ENCODE results near the gene TFR2. TPM values are rescaled to one million over a fixed set of nuclear protein-coding genes. Genes with fewer than 3 reads are reported as not detected.

TFR2 gene
- 0.65 TPM in 2 replicates for total RNA-seq

DNA sequence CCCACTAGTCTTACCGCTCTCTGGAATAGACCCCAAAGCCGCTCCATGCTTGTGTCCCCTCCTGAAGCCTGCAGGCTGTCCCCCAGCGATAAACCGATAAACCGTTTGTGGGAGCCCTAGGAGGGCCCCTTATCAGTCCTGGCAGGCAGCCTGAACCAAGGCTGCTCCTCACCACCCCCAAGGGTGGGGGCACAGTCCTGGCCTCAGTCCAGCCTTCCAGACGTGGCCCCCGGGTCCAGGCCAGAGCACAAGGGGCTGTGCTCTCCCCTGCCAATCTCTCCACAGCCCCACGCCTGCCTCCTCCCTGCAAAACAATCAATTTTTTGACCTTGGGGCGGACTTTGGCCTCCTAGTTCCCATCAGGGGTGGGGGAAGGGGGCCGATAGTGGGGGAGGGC is at the start of gene TFR2:
TFR2 (minus strand) TSS at position 90 of the 397 bp plus-strand sequence; CDS start at position 47, 43 bp downstream.

DNA sequence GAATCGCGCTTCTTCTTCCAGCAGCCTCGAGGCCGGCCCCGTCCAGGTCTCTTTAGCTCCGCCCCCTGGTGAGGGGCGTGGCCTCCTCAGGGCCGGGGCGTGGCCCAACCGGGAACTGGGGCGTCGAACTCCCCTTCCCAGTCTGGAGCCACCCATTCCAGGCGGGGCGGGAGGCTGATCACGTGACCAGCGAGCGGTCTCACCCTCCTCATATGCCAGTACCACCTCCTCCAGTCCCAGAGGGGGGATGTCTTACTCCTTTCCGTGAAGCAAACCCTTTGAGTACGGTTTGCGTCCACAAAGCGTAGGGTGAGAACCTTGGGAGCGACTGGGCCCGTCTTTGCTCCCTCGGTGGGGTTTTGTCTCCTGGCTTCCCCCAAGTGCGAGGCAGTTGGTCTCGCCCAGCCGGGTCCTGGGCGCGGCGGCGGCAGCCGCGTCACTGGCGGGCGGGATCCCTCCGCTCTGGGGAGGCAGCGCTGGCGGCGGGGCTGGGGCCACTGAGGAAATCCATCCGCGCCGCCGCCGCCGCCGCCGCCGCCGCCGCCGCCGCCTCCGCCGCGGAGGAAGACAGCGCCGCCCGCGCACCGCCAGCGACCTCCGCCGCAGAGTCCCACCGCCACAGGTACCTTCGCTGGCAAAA is 32.1 kb upstream of the TFR2 start, which contains the start of gene GNB2:
GNB2 (plus strand) TSS at position 439 of the 640 bp plus-strand sequence. CDS start 2,526 bp downstream, outside the sequence.

DNA sequence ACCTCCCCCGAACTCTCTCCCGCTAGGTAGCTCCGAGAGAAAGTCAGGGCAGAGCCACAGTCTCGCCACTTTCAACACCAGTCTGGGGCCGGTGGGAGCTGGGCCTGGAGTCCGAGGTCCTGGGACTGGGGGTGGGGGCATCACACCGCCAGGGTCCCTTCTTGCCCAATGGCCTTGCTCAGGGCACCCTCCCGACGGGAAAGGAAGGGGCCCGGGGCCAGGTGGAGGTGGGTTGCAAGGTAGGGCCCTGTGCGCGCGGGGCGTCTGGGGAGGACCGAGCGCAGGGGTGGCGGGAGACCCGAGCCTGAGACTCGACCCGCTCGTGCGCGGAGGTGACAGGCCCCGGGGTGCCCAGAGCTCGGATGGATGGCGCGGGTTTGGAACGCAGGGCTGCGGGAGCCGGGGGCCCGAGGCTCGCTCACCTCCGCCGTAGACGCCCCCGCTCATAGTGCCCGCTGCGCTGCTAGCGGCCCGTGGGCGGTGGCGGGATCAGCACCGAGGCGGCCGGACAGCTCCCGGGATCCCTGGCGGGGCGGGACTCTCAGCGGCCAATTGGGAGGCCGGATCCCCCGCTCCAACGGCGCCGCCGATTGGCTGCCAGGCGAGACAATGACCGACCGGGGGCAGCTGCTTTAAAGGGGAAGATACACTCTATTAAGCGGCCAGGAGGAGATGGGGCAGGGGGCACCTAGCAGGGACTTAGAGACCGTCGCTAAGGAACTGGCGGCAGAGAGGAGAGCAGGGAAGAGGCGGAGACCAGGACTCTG is 14.7 kb upstream of the TFR2 start, which contains the start of gene ACTL6B:
ACTL6B (minus strand) TSS at position 541 of the 767 bp plus-strand sequence; CDS start at position 447, 94 bp downstream.

DNA sequence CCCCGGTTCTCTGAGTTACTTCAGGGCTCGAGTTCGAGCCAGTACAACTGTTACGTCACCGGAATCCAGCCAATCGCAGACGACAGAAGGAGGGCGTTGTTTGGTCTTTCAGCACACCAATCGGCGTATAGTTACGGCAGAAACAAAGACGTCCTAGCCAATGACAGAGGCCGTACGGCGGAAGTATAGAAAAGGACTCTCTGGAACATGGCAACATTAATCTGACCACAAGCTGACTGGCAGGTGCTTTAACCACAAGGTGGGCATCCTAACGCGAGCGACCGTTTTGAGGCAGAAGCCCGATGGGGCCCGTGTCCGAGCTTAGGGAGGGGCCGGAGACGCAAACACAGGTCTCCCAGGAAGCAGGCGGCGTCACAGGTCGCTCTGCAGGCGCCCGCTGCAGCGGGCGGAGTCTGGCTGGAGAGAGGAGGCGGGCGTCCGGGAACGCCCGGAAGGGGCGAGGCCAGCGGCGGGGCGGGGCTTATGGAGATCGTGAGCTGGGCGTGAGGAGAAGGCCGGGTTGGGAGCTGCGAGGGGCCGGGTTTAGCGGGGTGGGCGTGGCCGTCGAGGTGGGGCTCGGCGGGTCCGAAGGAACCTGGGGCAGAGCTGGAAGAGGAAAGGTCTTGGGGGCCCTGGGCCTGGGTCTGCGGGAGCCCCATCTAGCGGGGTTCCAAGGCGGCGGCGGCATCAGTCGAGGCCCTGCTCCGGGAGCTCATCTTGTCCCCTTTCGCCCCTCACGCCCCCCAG is 29.2 kb downstream of the TFR2 start, which contains the start of gene MOSPD3:
MOSPD3 (plus strand) TSS at position 558 of the 747 bp plus-strand sequence. CDS start 252 bp downstream, outside the sequence.

DNA sequence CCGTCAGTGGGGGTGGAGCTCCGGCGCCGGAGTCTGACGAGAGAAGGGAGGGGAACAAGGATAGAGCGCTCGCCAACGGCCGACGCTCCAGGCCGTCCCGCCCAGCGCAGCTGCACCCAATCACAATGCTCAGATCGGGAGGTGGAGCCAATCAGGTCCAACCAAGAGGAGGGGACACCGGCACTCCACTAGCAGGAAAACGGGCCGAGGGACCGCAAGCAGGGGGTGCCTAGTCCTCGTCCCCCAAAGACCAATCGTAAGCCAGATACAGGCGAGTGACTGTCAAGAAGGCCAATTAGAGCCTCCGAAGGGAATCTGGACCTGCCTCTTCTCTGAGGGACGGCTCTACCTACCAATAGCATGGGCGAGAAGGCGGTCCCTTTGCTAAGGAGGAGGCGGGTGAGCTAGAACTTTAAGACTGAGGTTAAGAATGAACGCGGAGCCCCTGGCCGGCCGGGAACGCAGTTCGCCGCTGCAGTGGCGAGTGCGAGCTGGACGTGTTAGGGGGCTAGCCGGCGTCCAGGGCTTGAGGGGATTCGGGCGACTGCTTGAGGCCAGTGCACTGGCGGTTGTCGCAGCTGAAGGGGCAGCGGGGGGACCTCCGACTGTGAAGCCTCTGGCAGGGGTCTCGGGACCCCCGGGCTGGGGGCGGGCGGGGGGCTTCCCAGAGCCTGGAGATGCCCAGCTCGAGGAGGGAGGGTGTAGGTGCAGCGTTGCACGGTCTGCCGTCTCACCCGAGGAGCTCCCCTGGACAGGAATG is 54.9 kb downstream of the TFR2 start, which contains the start of gene FBXO24:
FBXO24 (plus strand) TSS at position 63 of the 760 bp plus-strand sequence; CDS start at position 361, 298 bp downstream.

DNA sequence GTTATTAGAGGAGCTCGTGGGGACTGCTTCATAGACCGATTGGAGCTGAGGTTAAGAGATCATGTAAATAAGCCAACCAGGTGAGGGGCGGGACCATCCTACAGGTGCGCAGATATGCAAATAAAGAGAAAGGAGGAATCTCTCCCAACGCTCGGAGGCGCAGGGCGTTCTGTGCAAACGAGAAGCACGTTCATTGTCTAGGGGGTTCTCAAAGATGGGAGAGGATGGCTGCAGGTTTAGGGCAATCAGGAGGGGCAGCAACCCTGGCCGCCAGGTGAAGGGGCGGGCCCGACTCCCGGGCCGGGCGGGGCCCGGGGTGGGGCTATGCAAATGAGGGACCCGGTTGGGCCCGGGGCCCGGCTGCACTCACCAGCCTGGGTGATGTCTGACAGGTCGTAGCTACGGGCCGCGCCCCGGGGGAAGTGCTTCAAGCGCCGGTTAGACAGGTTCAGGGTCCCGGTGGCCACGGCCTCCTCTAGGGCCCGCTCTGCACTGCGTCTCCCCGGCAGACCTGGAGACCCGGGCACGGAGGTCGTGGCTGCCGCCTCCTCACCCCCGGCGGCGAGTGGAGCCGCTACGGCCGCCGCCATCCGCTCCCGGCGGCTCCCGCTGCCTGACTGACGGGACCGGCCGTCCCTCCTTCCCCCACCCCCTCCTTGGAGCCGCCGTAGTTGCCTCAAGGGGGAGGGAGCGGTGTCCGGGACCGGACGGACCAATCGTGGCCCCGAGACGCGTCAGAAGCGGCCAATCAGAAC is 55.7 kb downstream of the TFR2 start, which contains the start of gene LRCH4:
LRCH4 (minus strand) TSS at position 619 of the 755 bp plus-strand sequence; CDS start at position 590, 29 bp downstream.

DNA sequence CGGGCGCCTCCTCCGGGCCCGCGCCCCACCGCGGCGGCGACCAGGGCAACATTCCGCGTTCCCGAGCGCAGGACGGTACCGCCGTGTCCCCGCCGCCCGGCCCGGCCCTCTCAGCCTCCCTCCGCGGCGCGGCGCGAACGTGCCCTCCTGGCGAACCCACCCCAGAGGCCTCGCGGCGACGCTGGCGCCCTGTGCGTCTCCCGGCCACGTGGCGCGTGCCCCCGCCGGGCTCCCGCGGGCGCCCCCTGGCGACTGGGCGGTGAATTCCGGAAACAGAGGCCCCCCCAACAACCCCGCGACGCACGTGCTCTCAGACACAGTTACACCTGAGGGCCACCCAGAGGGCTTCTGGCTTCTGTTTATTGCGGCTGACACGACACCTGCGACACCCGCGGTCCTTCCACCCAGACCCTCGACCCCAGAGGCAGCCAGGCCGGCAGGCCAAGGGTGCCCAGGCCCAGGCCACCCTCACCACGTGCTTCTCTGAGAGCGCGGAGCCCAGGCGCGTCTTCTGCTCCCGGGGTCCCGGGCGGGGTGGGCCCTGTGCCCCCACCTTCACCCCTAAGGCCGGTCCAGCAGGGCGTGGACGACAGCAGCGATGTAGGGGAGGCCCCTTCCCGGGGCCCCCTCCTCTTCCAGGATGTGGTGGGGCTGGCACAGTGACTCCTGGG is 67.5 kb downstream of the TFR2 start, which contains the start of gene SAP25:
SAP25 (minus strand) TSS at position 210 of the 671 bp plus-strand sequence; CDS start at position 52, 158 bp downstream.

Small RNAs within 50 kb of the gene (small RNA-seq; reads per million reads assigned to genes)
- not detected for gene SAP25

Other genes with a start within 250 kb of the TFR2 start
- gene ZCWPW1, start 212.8 kb downstream of the TFR2 start, total RNA-seq = 2.4 and 3.5 TPM in 2 replicates
- gene MEPCE, start 211.7 kb downstream of the TFR2 start, total RNA-seq = 33.4 and 35.0 TPM in 2 replicates
- 6.4 and 8.0 TPM in 2 replicates for gene PPP1R35, start 205.1 kb downstream of the TFR2 start, total RNA-seq
- gene SPACDR, start 177.3 kb downstream of the TFR2 start, total RNA-seq = 0.26 TPM in 1 of 2 replicates, not detected in the other
- gene TSC22D4, start 162.3 kb downstream of the TFR2 start, total RNA-seq = 20.8 and 21.9 TPM in 2 replicates
- 1.1 and 1.8 TPM in 2 replicates for gene NYAP1, start 157.6 kb downstream of the TFR2 start, total RNA-seq
- 7.2 and 9.4 TPM in 2 replicates for gene AGFG2, start 102.3 kb downstream of the TFR2 start, total RNA-seq
- not detected in 2 replicates for gene SAP25, start 67.7 kb downstream of the TFR2 start, total RNA-seq
- 8.0 TPM in 2 replicates for gene LRCH4, start 55.4 kb downstream of the TFR2 start, total RNA-seq
- 0.13 and 0.43 TPM in 2 replicates for gene FBXO24, start 55.2 kb downstream of the TFR2 start, total RNA-seq
- gene PCOLCE, start 39.2 kb downstream of the TFR2 start, total RNA-seq = 129 and 159 TPM in 2 replicates
- gene MOSPD3, start 29.0 kb downstream of the TFR2 start, total RNA-seq = 7.4 and 8.4 TPM in 2 replicates
- gene ACTL6B, start 14.9 kb upstream of the TFR2 start, total RNA-seq = 0.11 TPM in 1 of 2 replicates, not detected in the other
- gene GNB2, start 32.2 kb upstream of the TFR2 start, total RNA-seq = 63.1 and 82.8 TPM in 2 replicates
- gene GIGYF1, start 52.7 kb upstream of the TFR2 start, total RNA-seq = 21.8 and 24.3 TPM in 2 replicates
- gene POP7, start 64.6 kb upstream of the TFR2 start, total RNA-seq = 23.5 and 24.2 TPM in 2 replicates
- gene EPO, start 78.9 kb upstream of the TFR2 start, total RNA-seq = not detected in 2 replicates
- gene ZAN, start 92.0 kb upstream of the TFR2 start, total RNA-seq = not detected in 2 replicates
- gene EPHB4, start 186.0 kb upstream of the TFR2 start, total RNA-seq = 32.1 and 34.0 TPM in 2 replicates
- gene SLC12A9, start 211.2 kb upstream of the TFR2 start, total RNA-seq = 12.6 and 16.3 TPM in 2 replicates
- 131 and 135 TPM in 2 replicates for gene TRIP6, start 225.8 kb upstream of the TFR2 start, total RNA-seq
- gene SRRT, start 233.6 kb upstream of the TFR2 start, total RNA-seq = 30.6 and 36.6 TPM in 2 replicates
- gene UFSP1, start 248.2 kb upstream of the TFR2 start, total RNA-seq = 2.2 and 2.7 TPM in 2 replicates